Naive thymus-derived CD4-positive, alpha-beta T cell (primary cell): Measurements from ENCODE around the gene RNF145. TPM values are rescaled to one million over a fixed set of nuclear protein-coding genes. Genes with fewer than 3 reads are reported as not detected.
"Not testable (repeated sequence)": the region's sequence is repeated elsewhere in the genome, so short reads cannot be mapped to it uniquely, and the experiment has no call there.

Experiments used
- ATAC-seq: fragments of 150-1000 bp; cut with Tn5 transposase; 2 replicates; pipeline ENCODE4 v1.10.0; 2021; ENCODE audit warnings: mild to moderate bottlenecking, moderate library complexity
- CTCF ChIA-PET: fragments of 350-600 bp; sonication (Branson Sonifier 250); formaldehyde crosslinking; loops from one replicate; lab custom pipeline; 2021; ENCODE audit warnings: antibody characterized with exemption; lab: Charles Lee
- POLR2A ChIA-PET: fragments of 350-600 bp; sonication (Branson Sonifier 250); formaldehyde crosslinking; loops from one replicate; lab custom pipeline; 2021; ENCODE audit warnings: antibody characterized with exemption, inconsistent platforms; lab: Charles Lee
- DNase-seq, 9 donors: peaks; one replicate each; pipeline versions ENCODE4 v3.0.0 to v3.0.0-alpha.2; 2020 to 2022; ENCODE audit warnings: mixed read lengths in 1 of 9
- H3K27ac ChIP-seq: one replicate; pipeline ENCODE4 v1.7.0; 2013; ENCODE audit warnings: mild to moderate bottlenecking, low read depth, low read length, moderate library complexity
- H3K27me3 ChIP-seq, 2 donors: one replicate each; pipeline ENCODE4 v1.7.0; 2013; ENCODE audit warnings: low read length in 2 of 2, mild to moderate bottlenecking in 2 of 2, moderate library complexity in 2 of 2; ENCODE audit not compliant: control insufficient read depth in 2 of 2, insufficient read depth in 2 of 2
- H3K36me3 ChIP-seq, 3 experiments: 1 replicate in 2 of 3; 2 replicates in 1 of 3; pipeline ENCODE4 v1.7.0; 2013; ENCODE audit warnings: low read length in 3 of 3, mild to moderate bottlenecking in 3 of 3, moderate library complexity in 1 of 3; ENCODE audit not compliant: insufficient read depth in 3 of 3, control insufficient read depth in 2 of 3
- H3K4me1 ChIP-seq, 2 donors: one replicate each; pipeline ENCODE4 v1.7.0; 2013; ENCODE audit warnings: low read length in 2 of 2, mild to moderate bottlenecking in 2 of 2, moderate library complexity in 1 of 2; ENCODE audit not compliant: control insufficient read depth in 2 of 2, insufficient read depth in 2 of 2
- H3K4me3 ChIP-seq: 2 replicates; pipeline ENCODE4 v1.7.0; 2013; ENCODE audit warnings: mild to moderate bottlenecking, low read length
- H3K9me3 ChIP-seq, 3 experiments: 1 replicate in 2 of 3; 2 replicates in 1 of 3; pipeline ENCODE4 v1.7.0; 2013; ENCODE audit warnings: low read length in 3 of 3; ENCODE audit not compliant: control insufficient read depth in 2 of 3
- H3K27ac Mint-ChIP-seq, 9 donors: one replicate each; pipeline ENCODE4 v1.8.0; 2020 to 2022; ENCODE audit warnings: mixed read lengths in 9 of 9, mild to moderate bottlenecking in 8 of 9, moderate library complexity in 5 of 9, inconsistent platforms in 2 of 9
- H3K27me3 Mint-ChIP-seq, 5 donors: one replicate each; pipeline ENCODE4 v1.8.0; 2021 to 2022; ENCODE audit warnings: mixed read lengths in 5 of 5, mild to moderate bottlenecking in 1 of 5
- H3K36me3 Mint-ChIP-seq, 5 donors: one replicate each; pipeline ENCODE4 v1.8.0; 2020 to 2022; ENCODE audit warnings: mixed read lengths in 5 of 5, mild to moderate bottlenecking in 3 of 5, inconsistent platforms in 1 of 5
- H3K4me1 Mint-ChIP-seq, 7 donors: one replicate each; pipeline ENCODE4 v1.8.0; 2020 to 2022; ENCODE audit warnings: mixed read lengths in 7 of 7, mild to moderate bottlenecking in 3 of 7, inconsistent platforms in 1 of 7
- H3K4me3 Mint-ChIP-seq, 10 donors: one replicate each; pipeline ENCODE4 v1.8.0; 2020 to 2022; ENCODE audit warnings: mild to moderate bottlenecking in 10 of 10, mixed read lengths in 10 of 10, moderate library complexity in 6 of 10, inconsistent platforms in 2 of 10
- H3K9me3 Mint-ChIP-seq, 11 donors: one replicate each; pipeline ENCODE4 v1.8.0; 2020 to 2022; ENCODE audit warnings: mixed read lengths in 11 of 11, mild to moderate bottlenecking in 4 of 11, inconsistent platforms in 1 of 11, moderate library complexity in 1 of 11
- intact Hi-C, 2 donors: fragments of 100-400 bp; cut with micrococcal nuclease; formaldehyde crosslinking; loops; one replicate each; pipeline ENCODE4 v1.15.1; 2023
- polyA plus RNA-seq, 2 donors: library from polyadenylated mRNA; unstranded; fragments of 300-500 nt; fragmentation: Illumina TruSeq; gene quantifications; one replicate each; pipeline ENCODE4 v1.2.3, GENCODE V29; 2021
- total RNA-seq, 6 experiments: library from RNA in 5 of 6; stranded (reverse) in 5 of 6; gene quantifications; 1 replicate in 5 of 6; 2 replicates in 1 of 6; pipeline ENCODE4 v1.2.3 and lab custom pipeline; 2021 to 2026

RNF145 gene
- total and polyA plus RNA-seq, 7 experiments from 2014 or later = 10.8 to 142 (median 64.4) TPM

DNA sequence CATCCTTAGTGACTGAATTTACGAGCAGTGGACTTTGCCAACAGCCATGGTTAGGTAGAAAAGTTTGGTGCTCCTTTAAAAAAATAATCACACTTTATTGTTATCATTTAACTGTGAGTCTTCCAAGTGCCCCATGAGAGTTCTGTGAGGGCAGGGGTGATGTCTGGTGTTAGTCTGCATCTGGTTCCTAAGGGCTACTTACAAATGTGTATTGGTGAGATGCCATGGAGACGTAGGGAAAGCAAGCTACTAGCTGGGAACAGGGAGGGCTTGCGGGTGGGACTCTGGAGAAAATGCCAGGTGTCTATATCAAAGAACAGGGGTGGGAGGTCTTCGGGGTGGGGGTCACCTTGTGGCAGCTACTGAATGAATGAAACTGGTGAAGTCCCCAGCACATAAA is 62.5 kb downstream of the RNF145 start:
- no peak overlapping the region for H3K4me3 ChIP-seq
- Mint-ChIP-seq H3K36me3 (no peaks in the 10 kb centered on the region), H3K27me3 (peaks cover 0 to 43% (median 11%) of the 10 kb centered on the region in 5 donors), H3K27ac (no peak overlapping the region), H3K4me1 (peaks cover 0 to 2% (median 0%) of the 10 kb centered on the region in 7 donors), H3K4me3 (no peak overlapping the region), H3K9me3 (peaks cover 0 to 5% (median 0%) of the 10 kb centered on the region in 11 donors)
- ChIA-PET POLR2A (no interaction called here), CTCF (interaction anchor here (1.1 to 1.2 kb wide), 2 partner anchors 9 to 170 kb away, joined by 4 read pairs; no protein-coding TSS in a partner anchor)
- no peaks in the 10 kb centered on the region for H3K27me3 ChIP-seq
- DNase-seq (no peak), ATAC-seq (no peak)
- no peaks in the 10 kb centered on the region for H3K4me1 ChIP-seq
- no peaks in the 10 kb centered on the region for H3K36me3 ChIP-seq
- intact Hi-C loops = no loop called here
- H3K27ac ChIP-seq = no peak overlapping the region
- no peaks in the 10 kb centered on the region for H3K9me3 ChIP-seq

DNA sequence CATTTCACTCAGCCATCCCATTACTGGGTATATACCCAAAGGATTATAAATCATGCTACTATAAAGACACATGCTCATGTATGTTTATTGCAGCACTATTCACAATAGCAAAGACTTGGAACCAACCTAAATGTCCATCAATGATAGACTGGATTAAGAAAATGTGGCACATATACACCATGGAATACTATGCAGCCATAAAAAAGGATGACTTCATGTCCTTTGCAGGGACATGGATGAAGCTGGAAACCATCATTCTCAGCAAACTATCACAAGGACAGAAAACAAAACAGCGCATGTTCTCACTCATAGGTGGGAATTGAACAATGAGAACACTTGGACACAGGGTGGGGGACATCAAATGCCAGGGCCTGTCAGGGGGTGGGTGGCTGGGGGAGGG is 64.2 kb downstream of the RNF145 start:
- H3K9me3 ChIP-seq, intact Hi-C loops, H3K36me3 Mint-ChIP-seq, ATAC-seq, H3K27me3 ChIP-seq, H3K27ac ChIP-seq, H3K36me3 ChIP-seq, DNase-seq, H3K4me1 Mint-ChIP-seq, H3K4me3 ChIP-seq, CTCF ChIA-PET, H3K27ac Mint-ChIP-seq, H3K4me1 ChIP-seq, POLR2A ChIA-PET, H3K4me3 Mint-ChIP-seq: not testable (repeated sequence)
- Mint-ChIP-seq H3K9me3 (peaks cover 0 to 13% (median 0%) of the 10 kb centered on the region in 11 donors), H3K27me3 (peaks cover 7 to 42% (median 18%) of the 10 kb centered on the region in 5 donors)

DNA sequence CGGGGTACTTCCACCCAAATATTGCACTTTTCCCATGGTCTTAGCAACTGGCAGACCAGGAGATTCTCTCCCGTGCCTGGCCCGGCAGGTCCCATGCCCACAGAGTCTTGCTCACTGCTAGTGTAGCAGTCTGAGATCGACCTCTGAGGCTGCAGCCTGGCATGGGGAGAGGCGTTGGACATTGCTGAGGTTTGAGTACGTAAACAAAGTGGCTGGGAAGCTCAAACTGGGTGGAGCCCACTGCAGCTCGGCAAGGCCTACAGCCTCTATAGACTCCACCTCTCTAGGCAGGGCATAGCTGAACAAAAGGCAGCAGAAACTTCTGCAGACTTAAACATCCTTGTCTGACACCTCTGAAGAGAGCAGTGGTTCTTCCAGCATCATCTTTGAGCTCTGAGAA is 69.6 kb downstream of the RNF145 start:
- ChIA-PET CTCF (interaction anchor here (0.6 kb wide), 1 partner anchor 1331 kb away, joined by 3 read pairs; no protein-coding TSS in a partner anchor), POLR2A (no interaction called here)
- H3K4me3 Mint-ChIP-seq = no peak overlapping the region
- no peaks in the 10 kb centered on the region for H3K4me1 Mint-ChIP-seq
- peaks cover 7 to 45% (median 27%) of the 10 kb centered on the region in 5 donors for H3K27me3 Mint-ChIP-seq
- Histone ChIP-seq H3K27ac (no peak overlapping the region), H3K4me3 (no peak overlapping the region), H3K9me3 (no peaks in the 10 kb centered on the region), H3K4me1 (no peaks in the 10 kb centered on the region), H3K27me3 (no peaks in the 10 kb centered on the region), H3K36me3 (no peaks in the 10 kb centered on the region)
- H3K9me3 Mint-ChIP-seq = peaks cover 0 to 12% (median 0%) of the 10 kb centered on the region in 11 donors
- no peak for DNase-seq
- no peak for ATAC-seq
- peaks cover 0 to 6% (median 0%) of the 10 kb centered on the region in 5 donors for H3K36me3 Mint-ChIP-seq
- no peak overlapping the region for H3K27ac Mint-ChIP-seq
- intact Hi-C loops = no loop called here

DNA sequence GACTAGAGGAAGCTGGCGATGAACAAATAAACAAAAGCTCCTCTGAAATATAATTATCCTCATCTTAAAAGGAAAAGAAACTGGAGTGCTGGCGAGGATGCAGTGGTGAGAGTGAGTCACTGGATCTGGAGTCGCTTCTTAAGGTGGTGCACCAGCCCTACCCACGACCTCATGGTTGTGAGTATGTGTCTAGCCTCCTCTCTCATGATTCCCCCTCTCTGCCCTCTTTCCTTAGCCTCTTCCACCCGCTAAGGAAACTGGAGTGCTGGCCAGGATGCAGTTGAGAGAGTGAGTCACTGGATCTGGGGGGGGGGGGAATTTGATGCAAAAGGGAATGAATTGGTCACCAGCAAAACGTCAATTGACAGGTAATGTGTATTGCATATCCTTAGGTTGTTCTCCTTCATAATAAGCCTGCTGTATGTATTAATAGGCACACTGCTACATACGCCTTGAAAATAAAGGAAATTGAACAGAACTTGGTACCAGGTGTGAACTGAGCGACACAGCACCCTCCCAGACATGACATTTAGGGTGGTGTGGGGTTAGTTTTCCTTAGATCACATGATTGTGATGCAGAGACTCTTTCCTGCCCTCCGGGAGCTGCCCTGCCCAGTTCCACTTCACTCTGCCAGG is 73.3 kb downstream of the RNF145 start:
- Mint-ChIP-seq H3K9me3 (peaks cover 0 to 4% (median 0%) of the 10 kb centered on the region in 11 donors), H3K4me1 (no peaks in the 10 kb centered on the region), H3K4me3 (no peak overlapping the region), H3K27me3 (peaks cover 5 to 24% (median 11%) of the 10 kb centered on the region in 5 donors), H3K27ac (no peak overlapping the region), H3K36me3 (peaks cover 0 to 5% (median 0%) of the 10 kb centered on the region in 5 donors)
- H3K4me1 ChIP-seq = no peaks in the 10 kb centered on the region
- no peaks in the 10 kb centered on the region for H3K36me3 ChIP-seq
- H3K27ac ChIP-seq = no peak overlapping the region
- intact Hi-C loops = no loop called here
- no peaks in the 10 kb centered on the region for H3K9me3 ChIP-seq
- ChIA-PET POLR2A (no interaction called here), CTCF (interaction anchor here (0.7 kb wide), 1 partner anchor 871 kb away, joined by 3 read pairs; no protein-coding TSS in a partner anchor)
- H3K27me3 ChIP-seq = no peaks in the 10 kb centered on the region
- DNase-seq (no peak), ATAC-seq (no peak)
- no peak overlapping the region for H3K4me3 ChIP-seq

DNA sequence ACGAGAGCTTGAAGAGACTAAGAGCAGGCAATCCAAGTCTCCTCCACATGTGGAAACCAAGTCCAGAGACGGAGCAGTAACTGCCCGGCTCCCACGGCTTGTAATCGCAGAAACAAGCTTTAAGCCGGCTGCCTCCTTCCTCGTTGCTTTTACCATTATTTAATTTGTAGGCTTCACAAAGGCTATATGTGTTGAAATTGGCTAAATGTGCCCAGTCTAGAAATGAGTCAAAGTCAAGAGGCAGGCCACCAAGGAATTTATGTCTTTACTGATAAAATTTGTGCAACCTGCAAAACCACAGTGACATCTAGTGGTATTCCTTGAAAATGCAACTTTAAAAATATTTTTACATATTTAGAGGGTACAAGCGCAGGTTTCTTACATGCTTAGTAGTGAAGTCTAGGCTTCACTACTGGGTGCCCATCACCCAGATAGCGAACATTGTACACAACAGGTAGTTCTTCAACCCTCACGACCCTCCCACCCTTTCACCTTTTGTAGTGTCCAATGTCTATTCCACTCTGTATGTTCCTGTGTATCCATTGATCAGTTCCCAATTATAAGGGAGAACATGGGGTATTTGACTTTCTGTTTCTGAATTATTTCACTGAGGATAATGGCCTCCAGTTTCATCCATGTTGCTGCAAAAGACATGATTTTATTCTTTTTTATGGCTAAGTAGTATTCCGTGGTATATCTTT is 76.2 kb downstream of the RNF145 start:
- intact Hi-C loops = loop anchor here (1.0 to 2.0 kb wide), 11 partner anchors 13 to 1371 kb away; no protein-coding TSS in a partner anchor
- peak in 6 of 9 donors; percentile 8 to 59 (median 54) for DNase-seq
- H3K4me1 Mint-ChIP-seq = no peaks in the 10 kb centered on the region
- H3K4me3 ChIP-seq = no peak overlapping the region
- H3K9me3 Mint-ChIP-seq = no peaks in the 10 kb centered on the region
- ChIA-PET CTCF (interaction anchor here (0.8 to 2.3 kb wide), 14 partner anchors 10 to 1316 kb away, joined by 3 to 46 read pairs (median 5); no protein-coding TSS in a partner anchor), POLR2A (interaction anchor here (0.7 to 1.4 kb wide), 2 partner anchors 177 to 438 kb away, joined by 3 to 5 read pairs; no protein-coding TSS in a partner anchor)
- no peak overlapping the region for H3K27ac Mint-ChIP-seq
- no peak overlapping the region for H3K27ac ChIP-seq
- H3K4me3 Mint-ChIP-seq = no peak overlapping the region
- H3K36me3 ChIP-seq = no peaks in the 10 kb centered on the region
- no peaks in the 10 kb centered on the region for H3K36me3 Mint-ChIP-seq
- H3K9me3 ChIP-seq = no peaks in the 10 kb centered on the region
- peak; percentile 52 for ATAC-seq
- no peaks in the 10 kb centered on the region for H3K4me1 ChIP-seq
- H3K27me3 ChIP-seq = no peaks in the 10 kb centered on the region
- H3K27me3 Mint-ChIP-seq = peaks cover 0 to 29% (median 7%) of the 10 kb centered on the region in 5 donors

DNA sequence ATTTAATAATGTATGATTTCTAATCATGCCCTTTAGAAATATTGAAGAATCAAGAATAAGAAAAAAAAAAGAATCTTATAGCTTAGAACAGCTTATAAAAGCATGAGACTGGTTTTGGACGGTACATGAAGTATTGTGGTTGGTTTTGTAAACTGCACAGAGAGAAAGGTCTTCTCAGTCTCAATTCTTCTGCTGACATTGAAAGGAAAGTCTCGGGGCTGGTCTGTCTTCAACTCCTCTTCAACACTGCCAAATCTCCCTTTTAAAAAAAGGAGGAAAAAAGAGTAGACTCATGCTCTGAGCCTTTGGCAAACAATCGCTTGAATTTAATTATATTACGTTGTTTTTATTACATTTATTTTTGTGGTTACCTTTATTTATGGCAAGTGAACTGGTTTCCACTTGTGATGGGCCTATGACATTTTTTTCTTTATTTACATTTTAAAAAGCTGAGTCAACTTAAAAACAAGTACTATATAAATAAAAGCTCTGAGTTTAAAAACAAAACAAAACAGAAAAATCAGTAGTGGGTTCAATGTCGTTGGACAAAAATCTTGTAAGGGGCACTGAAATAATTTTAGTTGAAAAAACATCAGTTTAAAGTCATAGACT is 76.8 kb downstream of the RNF145 start:
- Histone ChIP-seq H3K36me3 (no peaks in the 10 kb centered on the region), H3K4me3 (no peak overlapping the region), H3K9me3 (no peaks in the 10 kb centered on the region), H3K27me3 (no peaks in the 10 kb centered on the region), H3K27ac (no peak overlapping the region), H3K4me1 (no peaks in the 10 kb centered on the region)
- Mint-ChIP-seq H3K4me3 (no peak overlapping the region), H3K27me3 (peaks cover 0 to 35% (median 5%) of the 10 kb centered on the region in 5 donors), H3K4me1 (no peaks in the 10 kb centered on the region), H3K36me3 (no peaks in the 10 kb centered on the region), H3K9me3 (no peaks in the 10 kb centered on the region), H3K27ac (no peak overlapping the region)
- no peak for DNase-seq
- ChIA-PET CTCF (interaction anchor here (0.6 to 2.3 kb wide), 16 partner anchors 9 to 1315 kb away, joined by 3 to 46 read pairs (median 4); no protein-coding TSS in a partner anchor), POLR2A (interaction anchor here (0.7 to 1.4 kb wide), 2 partner anchors 176 to 437 kb away, joined by 3 to 5 read pairs; no protein-coding TSS in a partner anchor)
- ATAC-seq = no peak
- intact Hi-C loops = loop anchor here (1.0 to 2.0 kb wide), 11 partner anchors 12 to 1370 kb away; no protein-coding TSS in a partner anchor
